GM12878 (cell line): ENCODE measurements around the gene CAMKK1. TPM values are rescaled to one million over a fixed set of nuclear protein-coding genes. Genes with fewer than 3 reads are reported as not detected.

Source experiments
- ATF3 ChIP-seq: IDR thresholded peaks from 2 replicates; pipeline ENCODE4 v1.6.1; 2011; ENCODE audit warnings: low read depth, mild to moderate bottlenecking, low read length, moderate library complexity, borderline replicate concordance; ENCODE audit errors: extremely low read depth
- BCL11A ChIP-seq: IDR thresholded peaks from 2 replicates; pipeline ENCODE4 v1.6.1; 2011; ENCODE audit warnings: low read depth, low read length
- BHLHE40 ChIP-seq, 2 experiments: fragments of 450-650 bp in 1 of 2; IDR thresholded peaks; 2 replicates each; pipeline ENCODE4 v1.6.1; 2011 to 2017; ENCODE audit warnings: low read depth in 2 of 2, borderline replicate concordance in 1 of 2, improper control_type of control experiment in 1 of 2, low read length in 1 of 2, mild to moderate bottlenecking in 1 of 2
- IKZF1 ChIP-seq: fragments of 450-650 bp; conservative IDR thresholded peaks from 2 replicates; pipeline ENCODE4 v1.6.1; 2017; ENCODE audit warnings: antibody characterized with exemption, mild to moderate bottlenecking
- IKZF2 ChIP-seq, 2 experiments: fragments of 450-650 bp; IDR thresholded peaks; 2 replicates each; pipeline ENCODE4 v1.6.1; 2017; ENCODE audit warnings: mild to moderate bottlenecking in 2 of 2, moderate library complexity in 2 of 2
- IRF4 ChIP-seq: IDR thresholded peaks from 2 replicates; pipeline ENCODE4 v1.6.1; 2011; ENCODE audit warnings: low read depth, low read length
- JUND ChIP-seq: IDR thresholded peaks from 2 replicates; pipeline ENCODE4 v1.6.1; 2012; ENCODE audit warnings: low read depth, mild to moderate bottlenecking, low read length, improper control_type of control experiment, moderate library complexity
- MTA2 ChIP-seq: fragments of 450-650 bp; IDR thresholded peaks from 2 replicates; pipeline ENCODE4 v1.6.1; 2016; ENCODE audit warnings: low read depth, mild to moderate bottlenecking, moderate library complexity
- NKRF ChIP-seq: fragments of 450-650 bp; conservative IDR thresholded peaks from 2 replicates; pipeline ENCODE4 v1.6.1; 2017; ENCODE audit warnings: mild to moderate bottlenecking, moderate library complexity
- PAX8 ChIP-seq: fragments of 450-650 bp; IDR thresholded peaks from 2 replicates; pipeline ENCODE4 v1.6.1; 2017; ENCODE audit warnings: mild to moderate bottlenecking, moderate library complexity
- PKNOX1 ChIP-seq: fragments of 450-650 bp; IDR thresholded peaks from 2 replicates; pipeline ENCODE4 v1.6.1; 2016; ENCODE audit warnings: mild to moderate bottlenecking
- POU2F2 ChIP-seq: IDR thresholded peaks from 3 replicates; pipeline ENCODE4 v1.6.1; 2011; ENCODE audit warnings: low read depth, mild to moderate bottlenecking, low read length, borderline replicate concordance
- STAT3 ChIP-seq: IDR thresholded peaks from 2 replicates; pipeline ENCODE4 v1.6.1; 2011; ENCODE audit warnings: low read depth, low read length, improper control_type of control experiment
- SUZ12 ChIP-seq: fragments of 200-600 bp; sonication (generic); IDR thresholded peaks from one replicate; pipeline ENCODE4 v1.6.1; 2018; ENCODE audit warnings: antibody characterized with exemption, mild to moderate bottlenecking; ENCODE audit not compliant: unreplicated experiment
- TAF1 ChIP-seq: IDR thresholded peaks from 2 replicates; pipeline ENCODE4 v1.6.1; 2011; ENCODE audit warnings: mild to moderate bottlenecking, low read depth, low read length, borderline replicate concordance
- TBL1XR1 ChIP-seq: IDR thresholded peaks from 2 replicates; pipeline ENCODE4 v1.6.1; 2012; ENCODE audit warnings: low read depth, low read length, improper control_type of control experiment
- TCF12 ChIP-seq: IDR thresholded peaks from 2 replicates; pipeline ENCODE4 v1.6.1; 2011; ENCODE audit warnings: low read depth, mild to moderate bottlenecking, low read length
- USF2 ChIP-seq: IDR thresholded peaks from 2 replicates; pipeline ENCODE4 v1.6.1; 2011; ENCODE audit warnings: low read depth, low read length, improper control_type of control experiment, borderline replicate concordance
- WRNIP1 ChIP-seq: IDR thresholded peaks from 2 replicates; pipeline ENCODE4 v1.6.1; 2011; ENCODE audit warnings: low read depth, low read length, improper control_type of control experiment, borderline replicate concordance
- ZBTB4 ChIP-seq: fragments of 450-650 bp; formaldehyde crosslinking; IDR thresholded peaks from 2 replicates; pipeline ENCODE4 v1.4.0; 2022; ENCODE audit warnings: mild to moderate bottlenecking, moderate library complexity
- ZNF207 ChIP-seq: fragments of 450-650 bp; IDR thresholded peaks from 2 replicates; pipeline ENCODE4 v1.6.1; 2014; ENCODE audit warnings: antibody characterized with exemption, mild to moderate bottlenecking, borderline replicate concordance
- ZZZ3 ChIP-seq: IDR thresholded peaks from 2 replicates; pipeline ENCODE4 v1.6.1; 2011; ENCODE audit warnings: low read depth; ENCODE audit not compliant: control insufficient read depth, insufficient read length
- polyA plus RNA-seq, 11 experiments: library from polyadenylated mRNA; depleted of rRNA in 4 of 11; unstranded in 6 of 11; stranded (reverse) in 5 of 11; fragments of >200 nt; fragmentation: Nextera tagmentation in 4 of 11; fragmentation: Illumina TruSeq in 1 of 11; extraction: Ambion mirVana in 4 of 11; extraction: Trizol in 1 of 11; gene quantifications; 1 replicate in 1 of 11; 2 replicates in 10 of 11; pipeline versions ENCODE4 v1.2.1 to v1.2.3, GENCODE V29; 2011 to 2016; ENCODE audit warnings: inconsistent platforms in 2 of 11, missing spikeins in 2 of 11, low read depth in 1 of 11
- total RNA-seq, 4 experiments: library from RNA; depleted of rRNA in 3 of 4; stranded (reverse); fragments of >200 nt in 3 of 4; fragmentation: Illumina TruSeq in 1 of 4; extraction: Trizol in 1 of 4; gene quantifications; 2 replicates each; pipeline versions ENCODE4 v1.2.1 to v1.2.3, GENCODE V29; 2013 to 2021

Gene CAMKK1
- total and polyA plus RNA-seq, 10 of the 15 experiments (the other 5 are each of a cell fraction or from before 2014, with no cell fraction given) = 0.06 to 0.84 (median 0.37) TPM

- TF ChIP-seq IKZF1 (peak; percentile 56), BCL11A (no peak), BHLHE40 (IDR thresholded peaks at IDR 0.05; ENCODE audit: borderline replicate concordance in 1 of 2, low read depth in 2 of 2, low read length in 1 of 2) (peak; percentile 88 to 94), PAX8 (no peak), NKRF (0 out of 2 replicates have a peak, but pooled peaks have one; percentile 48), TAF1 (no peak), TBL1XR1 (no peak), PKNOX1 (peak; percentile 48; the same call in 1 of the 2 replicates), ZZZ3 (no peak), WRNIP1 (no peak), SUZ12 (no peak), JUND (no peak), ZBTB4 (CRISPR knock-in tag) (no peak), IRF4 (no peak), STAT3 (no peak), IKZF2 (IDR thresholded peaks at IDR 0.05) (no peak), ZNF207 (no peak), POU2F2 (no peak), ATF3 (no peak), MTA2 (no peak), USF2 (peak; percentile 44), TCF12 (no peak)
Measured at GRCh38 chr17:3892095-3892998, 506 bp downstream of the CAMKK1 start (continued).
